Activated naive CD8-positive, alpha-beta T cell treated with anti-CD3 and anti-CD28 coated beads, Interleukin-2, amount 50 U/mL, for 24 hours (primary cell): Measurements from ENCODE around the gene CSAG2.
"Not testable (repeated sequence)": the region's sequence is repeated elsewhere in the genome, so short reads cannot be mapped to it uniquely, and the experiment has no call there.

ENCODE experiments used
- ATAC-seq: fragments of 150-1000 bp; cut with Tn5 transposase; one replicate; pipeline ENCODE4 v1.10.0; 2021
- DNase-seq: peaks from one replicate; pipeline ENCODE4 v3.0.0; 2021
- H3K27ac Mint-ChIP-seq: one replicate; pipeline ENCODE4 v1.8.0; 2021; ENCODE audit warnings: mild to moderate bottlenecking, mixed read lengths
- H3K27me3 Mint-ChIP-seq: one replicate; pipeline ENCODE4 v1.8.0; 2021; ENCODE audit warnings: mixed read lengths
- H3K36me3 Mint-ChIP-seq: one replicate; pipeline ENCODE4 v1.8.0; 2021; ENCODE audit warnings: low read depth, mixed read lengths
- H3K4me1 Mint-ChIP-seq: one replicate; pipeline ENCODE4 v1.8.0; 2021; ENCODE audit warnings: mixed read lengths
- H3K4me3 Mint-ChIP-seq: one replicate; pipeline ENCODE4 v1.8.0; 2021; ENCODE audit warnings: mild to moderate bottlenecking, moderate library complexity, mixed read lengths
- H3K9me3 Mint-ChIP-seq: one replicate; pipeline ENCODE4 v1.8.0; 2021; ENCODE audit warnings: mixed read lengths

The CSAG2 gene

DNA sequence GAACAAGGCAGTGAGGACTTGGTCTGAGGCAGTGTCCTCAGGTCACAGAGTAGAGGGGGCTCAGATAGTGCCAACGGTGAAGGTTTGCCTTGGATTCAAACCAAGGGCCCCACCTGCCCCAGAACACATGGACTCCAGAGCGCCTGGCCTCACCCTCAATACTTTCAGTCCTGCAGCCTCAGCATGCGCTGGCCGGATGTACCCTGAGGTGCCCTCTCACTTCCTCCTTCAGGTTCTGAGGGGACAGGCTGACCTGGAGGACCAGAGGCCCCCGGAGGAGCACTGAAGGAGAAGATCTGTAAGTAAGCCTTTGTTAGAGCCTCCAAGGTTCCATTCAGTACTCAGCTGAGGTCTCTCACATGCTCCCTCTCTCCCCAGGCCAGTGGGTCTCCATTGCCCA is 8.7 kb downstream of the CSAG2 start:
- not testable (repeated sequence) for H3K36me3 Mint-ChIP-seq, DNase-seq, H3K27ac Mint-ChIP-seq, ATAC-seq, H3K4me3 Mint-ChIP-seq, H3K27me3 Mint-ChIP-seq, H3K4me1 Mint-ChIP-seq, H3K9me3 Mint-ChIP-seq

DNA sequence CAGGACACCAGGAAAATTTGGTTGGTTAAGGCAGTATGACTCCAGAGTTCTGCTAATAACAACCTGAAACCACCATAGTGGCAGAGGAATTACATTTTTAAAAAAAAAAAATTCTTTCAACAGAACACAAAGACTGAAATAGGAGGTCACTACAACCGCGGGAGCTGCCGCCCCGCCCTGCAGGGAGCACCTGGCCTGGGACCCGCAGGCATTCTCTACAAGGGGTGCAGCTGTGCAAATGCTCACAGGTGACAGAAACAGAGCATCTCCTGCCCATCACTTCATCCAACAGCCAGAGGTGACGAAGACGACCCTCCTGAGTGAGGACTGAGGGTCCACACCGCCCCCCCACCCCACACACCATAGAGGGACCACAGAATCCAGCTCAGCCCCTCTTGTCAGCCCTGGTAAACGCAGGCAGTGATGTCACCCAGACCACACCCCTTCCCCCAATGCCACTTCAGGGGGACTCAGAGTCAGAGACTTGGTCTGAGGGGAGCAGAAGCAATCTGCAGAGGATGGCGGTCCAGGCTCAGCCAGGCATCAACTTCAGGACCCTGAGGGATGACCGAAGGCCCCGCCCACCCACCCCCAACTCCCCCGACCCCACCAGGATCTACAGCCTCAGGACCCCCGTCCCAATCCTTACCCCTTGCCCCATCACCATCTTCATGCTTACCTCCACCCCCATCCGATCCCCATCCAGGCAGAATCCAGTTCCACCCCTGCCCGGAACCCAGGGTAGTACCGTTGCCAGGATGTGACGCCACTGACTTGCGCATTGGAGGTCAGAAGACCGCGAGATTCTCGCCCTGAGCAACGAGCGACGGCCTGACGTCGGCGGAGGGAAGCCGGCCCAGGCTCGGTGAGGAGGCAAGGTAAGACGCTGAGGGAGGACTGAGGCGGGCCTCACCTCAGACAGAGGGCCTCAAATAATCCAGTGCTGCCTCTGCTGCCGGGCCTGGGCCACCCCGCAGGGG is 10.8 kb downstream of the CSAG2 start, which contains the start of gene MAGEA3:
Gene MAGEA3 (plus strand): TSS at position 843 of the 980 bp plus-strand sequence. CDS start 2,039 bp downstream, outside the sequence.
- not testable (repeated sequence) for H3K4me1 Mint-ChIP-seq, H3K27ac Mint-ChIP-seq, H3K4me3 Mint-ChIP-seq, H3K36me3 Mint-ChIP-seq, H3K9me3 Mint-ChIP-seq, DNase-seq, ATAC-seq, H3K27me3 Mint-ChIP-seq

GRCh38 chrX:152681012-152681411 is 28.1 kb downstream of the CSAG2 start:
- H3K9me3 Mint-ChIP-seq, H3K36me3 Mint-ChIP-seq, H3K27ac Mint-ChIP-seq: not testable (repeated sequence)

GRCh38 chrX:152674652-152675051 is 34.4 kb downstream of the CSAG2 start:
- not testable (repeated sequence) for H3K4me3 Mint-ChIP-seq, DNase-seq, H3K36me3 Mint-ChIP-seq, H3K27ac Mint-ChIP-seq, H3K4me1 Mint-ChIP-seq, H3K9me3 Mint-ChIP-seq, H3K27me3 Mint-ChIP-seq, ATAC-seq

More at GRCh38 chrX:152681012-152681411, 28.1 kb downstream of the CSAG2 start:
- H3K27me3 Mint-ChIP-seq, DNase-seq, H3K4me3 Mint-ChIP-seq, H3K4me1 Mint-ChIP-seq: not testable (repeated sequence)
- ATAC-seq = peak; percentile 61

DNA sequence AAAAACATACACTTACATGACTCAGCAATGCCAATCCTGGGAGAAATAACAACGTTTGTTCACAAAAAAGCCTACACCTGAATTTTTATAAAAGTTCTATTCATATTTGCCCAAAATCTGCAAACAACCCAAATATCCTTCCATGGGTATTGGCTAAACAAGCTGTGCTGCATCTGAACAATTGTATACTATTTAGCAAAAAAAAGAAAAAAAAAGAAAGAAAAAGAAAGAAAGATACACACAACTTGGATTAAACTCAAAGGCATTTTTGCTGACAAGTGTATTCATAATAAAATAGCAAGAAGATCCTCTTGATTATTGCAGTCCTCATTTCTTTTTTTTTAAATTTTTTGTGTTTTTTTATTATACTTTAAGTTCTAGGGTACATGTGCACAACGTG is 34.9 kb downstream of the CSAG2 start:
- Mint-ChIP-seq H3K36me3 (no peaks in the 10 kb centered on the region), H3K9me3 (no peaks in the 10 kb centered on the region), H3K4me1 (no peaks in the 10 kb centered on the region), H3K4me3 (no peak overlapping the region), H3K27ac (no peak overlapping the region), H3K27me3 (no peaks in the 10 kb centered on the region)
- DNase-seq = no peak
- ATAC-seq = no peak

- no peaks in the 10 kb centered on the region for H3K27me3 Mint-ChIP-seq
- peaks cover 8% of the 10 kb centered on the region for H3K9me3 Mint-ChIP-seq
- no peak overlapping the region for H3K4me3 Mint-ChIP-seq
- H3K36me3 Mint-ChIP-seq = no peaks in the 10 kb centered on the region
- DNase-seq (no peak), ATAC-seq (no peak)
- H3K4me1 Mint-ChIP-seq = no peaks in the 10 kb centered on the region
- H3K27ac Mint-ChIP-seq = no peak overlapping the region
Measured at GRCh38 chrX:152663086-152663485, 46.0 kb downstream of the CSAG2 start.

- no peak overlapping the region for H3K4me3 Mint-ChIP-seq
Measured at GRCh38 chrX:152658302-152658701, 50.8 kb downstream of the CSAG2 start.

More at GRCh38 chrX:152658302-152658701, 50.8 kb downstream of the CSAG2 start:
- H3K36me3 Mint-ChIP-seq = no peaks in the 10 kb centered on the region
- ATAC-seq (no peak), DNase-seq (no peak)
- no peak overlapping the region for H3K27ac Mint-ChIP-seq
- H3K4me1 Mint-ChIP-seq = no peaks in the 10 kb centered on the region
- H3K9me3 Mint-ChIP-seq = no peaks in the 10 kb centered on the region
- peaks cover 5% of the 10 kb centered on the region for H3K27me3 Mint-ChIP-seq
